ENCODE measurements around the gene ZCCHC8. TPM values are rescaled to one million over a fixed set of nuclear protein-coding genes. Genes with fewer than 3 reads are reported as not detected.
"Not testable (repeated sequence)": the region's sequence is repeated elsewhere in the genome, so short reads cannot be mapped to it uniquely, and the experiment has no call there.

The ZCCHC8 gene
- polyA plus RNA-seq, 1 donor from 2014 or later, result 38.3 TPM

DNA sequence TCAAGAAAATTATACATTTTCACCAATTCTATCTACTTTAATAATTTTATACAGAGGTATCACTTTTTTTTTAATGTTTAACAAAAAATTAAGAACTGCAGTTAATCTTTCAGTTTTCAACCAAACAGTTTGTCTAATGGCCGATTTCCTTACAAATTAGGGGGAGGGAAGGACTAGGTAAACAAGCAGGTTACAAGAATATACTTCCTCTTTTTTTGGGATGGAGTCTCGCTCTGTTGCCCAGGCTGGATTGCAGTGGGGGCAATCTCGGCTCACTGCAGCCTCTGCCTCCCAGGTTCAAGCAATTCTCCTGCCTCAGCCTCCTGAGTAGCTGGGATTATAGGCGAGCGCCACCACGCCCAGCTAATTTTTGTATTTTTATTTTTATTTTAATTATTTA is 7.5 kb downstream of the ZCCHC8 start:
- not testable (repeated sequence) for H3K27ac ChIP-seq (ENCODE audit: low read length); H4K20me1 ChIP-seq (ENCODE audit: insufficient read depth); H3K9me3 ChIP-seq (ENCODE audit: low read length); H3K4me2 ChIP-seq (ENCODE audit: low read length); H3K4me3 ChIP-seq (ENCODE audit: low read length); H3K36me3 ChIP-seq (ENCODE audit: insufficient read depth, low read length); H2AFZ ChIP-seq (ENCODE audit: low read depth, low read length); H3K9me2 ChIP-seq (ENCODE audit: insufficient read depth, low read length); H3K27me3 ChIP-seq (ENCODE audit: insufficient read depth, low read depth, low read length); H3F3A ChIP-seq (ENCODE audit: insufficient read depth, low read length, poor library complexity, severe bottlenecking); H3K9ac ChIP-seq (ENCODE audit: low read length)
- peaks cover 19% of the 10 kb centered on the region for H3K79me2 ChIP-seq (replicated peaks; ENCODE audit: insufficient read depth, low read length)

DNA sequence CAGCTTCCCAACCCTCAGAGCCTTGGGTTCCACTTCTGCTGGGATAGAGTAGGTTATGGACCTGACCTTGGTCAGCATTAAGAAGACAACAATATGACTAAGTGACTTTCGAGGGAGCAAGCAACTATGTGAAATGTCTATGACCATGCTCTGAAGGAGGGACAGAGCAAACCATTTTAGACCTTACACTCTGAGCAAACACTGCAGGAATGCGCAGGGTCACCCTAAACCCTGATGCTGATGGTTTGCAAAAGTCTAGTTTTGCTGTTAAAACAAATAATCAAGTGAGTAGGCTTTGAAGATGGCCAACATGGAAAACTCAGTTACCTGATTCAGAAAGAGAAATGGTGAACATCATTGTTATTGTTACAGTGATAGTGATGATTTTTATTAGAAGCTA is 8.7 kb downstream of the ZCCHC8 start:
- H3F3A ChIP-seq (ENCODE audit: insufficient read depth, low read length, poor library complexity, severe bottlenecking), result no peaks in the 10 kb centered on the region
- no peaks in the 10 kb centered on the region for H3K9me3 ChIP-seq (ENCODE audit: low read length)
- no peak overlapping the region for H3K4me3 ChIP-seq (ENCODE audit: low read length)
- H4K20me1 ChIP-seq (ENCODE audit: insufficient read depth), result peaks cover 4% of the 10 kb centered on the region
- H3K36me3 ChIP-seq (ENCODE audit: insufficient read depth, low read length), result peaks cover 4% of the 10 kb centered on the region
- peaks cover 9% of the 10 kb centered on the region for H3K79me2 ChIP-seq (replicated peaks; ENCODE audit: insufficient read depth, low read length)
- H2AFZ ChIP-seq (ENCODE audit: low read depth, low read length), result no peak overlapping the region
- H3K4me2 ChIP-seq (ENCODE audit: low read length), result no peak overlapping the region
- H3K9me2 ChIP-seq (ENCODE audit: insufficient read depth, low read length), result no peaks in the 10 kb centered on the region
- H3K9ac ChIP-seq (ENCODE audit: low read length), result no peak overlapping the region
- TF ChIP-seq TAF1 (IDR thresholded peaks at IDR 0.05; ENCODE audit: low read depth), result no peak
- TF ChIP-seq, protein P1, sequence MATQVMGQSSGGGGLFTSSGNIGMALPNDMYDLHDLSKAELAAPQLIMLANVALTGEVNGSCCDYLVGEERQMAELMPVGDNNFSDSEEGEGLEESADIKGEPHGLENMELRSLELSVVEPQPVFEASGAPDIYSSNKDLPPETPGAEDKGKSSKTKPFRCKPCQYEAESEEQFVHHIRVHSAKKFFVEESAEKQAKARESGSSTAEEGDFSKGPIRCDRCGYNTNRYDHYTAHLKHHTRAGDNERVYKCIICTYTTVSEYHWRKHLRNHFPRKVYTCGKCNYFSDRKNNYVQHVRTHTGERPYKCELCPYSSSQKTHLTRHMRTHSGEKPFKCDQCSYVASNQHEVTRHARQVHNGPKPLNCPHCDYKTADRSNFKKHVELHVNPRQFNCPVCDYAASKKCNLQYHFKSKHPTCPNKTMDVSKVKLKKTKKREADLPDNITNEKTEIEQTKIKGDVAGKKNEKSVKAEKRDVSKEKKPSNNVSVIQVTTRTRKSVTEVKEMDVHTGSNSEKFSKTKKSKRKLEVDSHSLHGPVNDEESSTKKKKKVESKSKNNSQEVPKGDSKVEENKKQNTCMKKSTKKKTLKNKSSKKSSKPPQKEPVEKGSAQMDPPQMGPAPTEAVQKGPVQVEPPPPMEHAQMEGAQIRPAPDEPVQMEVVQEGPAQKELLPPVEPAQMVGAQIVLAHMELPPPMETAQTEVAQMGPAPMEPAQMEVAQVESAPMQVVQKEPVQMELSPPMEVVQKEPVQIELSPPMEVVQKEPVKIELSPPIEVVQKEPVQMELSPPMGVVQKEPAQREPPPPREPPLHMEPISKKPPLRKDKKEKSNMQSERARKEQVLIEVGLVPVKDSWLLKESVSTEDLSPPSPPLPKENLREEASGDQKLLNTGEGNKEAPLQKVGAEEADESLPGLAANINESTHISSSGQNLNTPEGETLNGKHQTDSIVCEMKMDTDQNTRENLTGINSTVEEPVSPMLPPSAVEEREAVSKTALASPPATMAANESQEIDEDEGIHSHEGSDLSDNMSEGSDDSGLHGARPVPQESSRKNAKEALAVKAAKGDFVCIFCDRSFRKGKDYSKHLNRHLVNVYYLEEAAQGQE (IDR thresholded peaks at IDR 0.05; ENCODE audit: borderline replicate concordance), result no peak
- no peak for TF ChIP-seq EP300 (conservative IDR thresholded peaks at IDR 0.05; ENCODE audit: poor library complexity, severe bottlenecking)
- TF ChIP-seq EZH2 (IDR thresholded peaks at IDR 0.05; ENCODE audit: borderline replicate concordance, insufficient read depth, low read length, poor library complexity, severe bottlenecking), result no peak
- TF ChIP-seq SMC3 (conservative IDR thresholded peaks at IDR 0.05; ENCODE audit: poor library complexity), result no peak
- TF ChIP-seq MXI1 (conservative IDR thresholded peaks at IDR 0.05; ENCODE audit: poor library complexity, severe bottlenecking), result no peak
- TF ChIP-seq POLR2AphosphoS5 (IDR thresholded peaks at IDR 0.05), result no peak
- TF ChIP-seq, protein P2, sequence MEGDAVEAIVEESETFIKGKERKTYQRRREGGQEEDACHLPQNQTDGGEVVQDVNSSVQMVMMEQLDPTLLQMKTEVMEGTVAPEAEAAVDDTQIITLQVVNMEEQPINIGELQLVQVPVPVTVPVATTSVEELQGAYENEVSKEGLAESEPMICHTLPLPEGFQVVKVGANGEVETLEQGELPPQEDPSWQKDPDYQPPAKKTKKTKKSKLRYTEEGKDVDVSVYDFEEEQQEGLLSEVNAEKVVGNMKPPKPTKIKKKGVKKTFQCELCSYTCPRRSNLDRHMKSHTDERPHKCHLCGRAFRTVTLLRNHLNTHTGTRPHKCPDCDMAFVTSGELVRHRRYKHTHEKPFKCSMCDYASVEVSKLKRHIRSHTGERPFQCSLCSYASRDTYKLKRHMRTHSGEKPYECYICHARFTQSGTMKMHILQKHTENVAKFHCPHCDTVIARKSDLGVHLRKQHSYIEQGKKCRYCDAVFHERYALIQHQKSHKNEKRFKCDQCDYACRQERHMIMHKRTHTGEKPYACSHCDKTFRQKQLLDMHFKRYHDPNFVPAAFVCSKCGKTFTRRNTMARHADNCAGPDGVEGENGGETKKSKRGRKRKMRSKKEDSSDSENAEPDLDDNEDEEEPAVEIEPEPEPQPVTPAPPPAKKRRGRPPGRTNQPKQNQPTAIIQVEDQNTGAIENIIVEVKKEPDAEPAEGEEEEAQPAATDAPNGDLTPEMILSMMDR (IDR thresholded peaks at IDR 0.05; ENCODE audit: poor library complexity, severe bottlenecking), result no peak
- no peak for TF ChIP-seq RAD21 (conservative IDR thresholded peaks at IDR 0.05)
- H3K27ac ChIP-seq (ENCODE audit: low read length), result no peak overlapping the region
- no peaks in the 10 kb centered on the region for H3K27me3 ChIP-seq (ENCODE audit: insufficient read depth, low read depth, low read length)

DNA sequence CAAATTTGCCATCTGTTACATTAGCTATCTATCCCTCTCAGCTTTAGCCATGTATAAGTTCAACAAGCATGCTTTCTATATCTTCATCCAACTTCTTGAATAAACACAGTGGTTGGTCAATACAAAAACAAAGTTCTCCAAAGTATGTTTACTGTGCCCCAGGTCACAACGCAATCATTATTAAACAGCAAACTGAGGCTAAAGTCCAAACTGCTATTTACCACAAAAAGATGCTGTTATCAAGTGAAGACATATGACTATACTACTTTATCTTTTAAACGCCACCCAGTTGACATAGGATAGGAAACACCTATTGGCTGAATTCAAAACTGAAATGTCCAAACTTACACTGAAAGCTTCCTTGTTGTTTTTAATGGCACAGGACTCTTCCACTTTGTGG is 11.7 kb downstream of the ZCCHC8 start:
- H3K9me2 ChIP-seq (ENCODE audit: insufficient read depth, low read length), result no peaks in the 10 kb centered on the region
- H2AFZ ChIP-seq (ENCODE audit: low read depth, low read length), result no peak overlapping the region
- H3K27me3 ChIP-seq (ENCODE audit: insufficient read depth, low read depth, low read length), result no peaks in the 10 kb centered on the region
- H3K4me2 ChIP-seq (ENCODE audit: low read length), result no peak overlapping the region
- H3K4me3 ChIP-seq (ENCODE audit: low read length), result no peak overlapping the region
- TF ChIP-seq EZH2 (IDR thresholded peaks at IDR 0.05; ENCODE audit: borderline replicate concordance, insufficient read depth, low read length, poor library complexity, severe bottlenecking), result no peak
- TF ChIP-seq, protein P2 (IDR thresholded peaks at IDR 0.05; ENCODE audit: poor library complexity, severe bottlenecking), result no peak
- TF ChIP-seq, protein P1 (IDR thresholded peaks at IDR 0.05; ENCODE audit: borderline replicate concordance), result no peak
- no peak for TF ChIP-seq TAF1 (IDR thresholded peaks at IDR 0.05; ENCODE audit: low read depth)
- TF ChIP-seq MXI1 (conservative IDR thresholded peaks at IDR 0.05; ENCODE audit: poor library complexity, severe bottlenecking), result no peak
- no peak for TF ChIP-seq SMC3 (conservative IDR thresholded peaks at IDR 0.05; ENCODE audit: poor library complexity)
- no peak for TF ChIP-seq EP300 (conservative IDR thresholded peaks at IDR 0.05; ENCODE audit: poor library complexity, severe bottlenecking)
- TF ChIP-seq RAD21 (conservative IDR thresholded peaks at IDR 0.05), result no peak
- TF ChIP-seq POLR2AphosphoS5 (IDR thresholded peaks at IDR 0.05), result no peak
- no peak overlapping the region for H3K9ac ChIP-seq (ENCODE audit: low read length)
- peaks cover 6% of the 10 kb centered on the region for H3K79me2 ChIP-seq (replicated peaks; ENCODE audit: insufficient read depth, low read length)
- H3F3A ChIP-seq (ENCODE audit: insufficient read depth, low read length, poor library complexity, severe bottlenecking), result no peaks in the 10 kb centered on the region
- peaks cover 4% of the 10 kb centered on the region for H4K20me1 ChIP-seq (ENCODE audit: insufficient read depth)
- no peaks in the 10 kb centered on the region for H3K9me3 ChIP-seq (ENCODE audit: low read length)
- H3K27ac ChIP-seq (ENCODE audit: low read length), result no peak overlapping the region
- peaks cover 4% of the 10 kb centered on the region for H3K36me3 ChIP-seq (ENCODE audit: insufficient read depth, low read length)
